Measurements from ENCODE around the gene NBR1. TPM values are rescaled to one million over a fixed set of nuclear protein-coding genes. Genes with fewer than 3 reads are reported as not detected.
"Not testable (repeated sequence)": the region's sequence is repeated elsewhere in the genome, so short reads cannot be mapped to it uniquely, and the experiment has no call there.

Gene NBR1
- total RNA-seq, 4 donors from 2014 or later = 83.3 to 156 (median 104) TPM

GRCh38 chr17:43134774-43135453 is 36.1 kb upstream of the NBR1 start:
- no peaks in the 10 kb centered on the region for H3K27me3 ChIP-seq
- no peak overlapping the region for H3K4me3 ChIP-seq
- H3K36me3 ChIP-seq = peaks cover 25 to 51% (median 33%) of the 10 kb centered on the region in 4 donors
- H3K27ac ChIP-seq (replicated peaks in 1 of 4) = no peak overlapping the region
- TF ChIP-seq POLR2A (IDR thresholded peaks at IDR 0.05; ENCODE audit: low read depth) (no peak), CTCF (IDR thresholded peaks at IDR 0.05) (no peak), EP300 (IDR thresholded peaks at IDR 0.05) (no peak), POLR2AphosphoS5 (IDR thresholded peaks at IDR 0.05) (no peak)
- H3K4me1 ChIP-seq = no peaks in the 10 kb centered on the region
- DNase-seq (ENCODE audit: extremely low spot score) = no peak
- H3K9me3 ChIP-seq = no peaks in the 10 kb centered on the region
- 95% methylated on average over 7 of the region's 25 CpGs for WGBS
- intact Hi-C loops (cut with DNase I) = no loop called here

GRCh38 chr17:43135454-43135819 is 35.6 kb upstream of the NBR1 start:
- Histone ChIP-seq H3K27me3 (no peaks in the 10 kb centered on the region), H3K4me1 (no peaks in the 10 kb centered on the region), H3K36me3 (peaks cover 25 to 51% (median 33%) of the 10 kb centered on the region in 4 donors), H3K9me3 (no peaks in the 10 kb centered on the region), H3K27ac (replicated peaks in 1 of 4) (no peak overlapping the region), H3K4me3 (no peak overlapping the region)
- 92% methylated on average over 4 of the region's 19 CpGs for WGBS
- intact Hi-C loops (cut with DNase I) = no loop called here
- TF ChIP-seq CTCF (IDR thresholded peaks at IDR 0.05) (no peak), POLR2AphosphoS5 (IDR thresholded peaks at IDR 0.05) (no peak), EP300 (IDR thresholded peaks at IDR 0.05) (no peak), POLR2A (IDR thresholded peaks at IDR 0.05; ENCODE audit: low read depth) (no peak)
- DNase-seq (ENCODE audit: extremely low spot score) = no peak

GRCh38 chr17:43136574-43136973 is 34.4 kb upstream of the NBR1 start:
- H3K27me3 ChIP-seq; H3K9me3 ChIP-seq; DNase-seq (ENCODE audit: extremely low spot score); H3K27ac ChIP-seq (replicated peaks in 1 of 4); H3K4me3 ChIP-seq; intact Hi-C loops (cut with DNase I); H3K4me1 ChIP-seq: not testable (repeated sequence)
- WGBS = 76% methylated on average over 3 of the region's 3 CpGs
- peaks cover 25 to 57% (median 33%) of the 10 kb centered on the region in 4 donors for H3K36me3 ChIP-seq

GRCh38 chr17:43138531-43138930 is 32.5 kb upstream of the NBR1 start:
- H3K4me3 ChIP-seq; intact Hi-C loops (cut with DNase I); H3K4me1 ChIP-seq; H3K27me3 ChIP-seq; DNase-seq (ENCODE audit: extremely low spot score); H3K27ac ChIP-seq (replicated peaks in 1 of 4); H3K9me3 ChIP-seq: not testable (repeated sequence)
- H3K36me3 ChIP-seq = peaks cover 14 to 49% (median 21%) of the 10 kb centered on the region in 4 donors
- 85% methylated on average over 4 of the region's 4 CpGs for WGBS

GRCh38 chr17:43140396-43141332 is 30.4 kb upstream of the NBR1 start:
- Histone ChIP-seq H3K9me3 (no peaks in the 10 kb centered on the region), H3K27me3 (no peaks in the 10 kb centered on the region), H3K27ac (replicated peaks in 1 of 4) (no peak overlapping the region), H3K36me3 (peaks cover 0 to 44% (median 11%) of the 10 kb centered on the region in 4 donors), H3K4me1 (no peaks in the 10 kb centered on the region), H3K4me3 (no peak overlapping the region)
- DNase-seq (ENCODE audit: extremely low spot score) = no peak
- TF ChIP-seq POLR2A (IDR thresholded peaks at IDR 0.05; ENCODE audit: low read depth) = no peak
- no peak for TF ChIP-seq EP300 (IDR thresholded peaks at IDR 0.05)
- no peak for TF ChIP-seq CTCF (IDR thresholded peaks at IDR 0.05)
- no peak for TF ChIP-seq POLR2AphosphoS5 (IDR thresholded peaks at IDR 0.05)
- intact Hi-C loops (cut with DNase I) = no loop called here
- 79% methylated on average over 11 of the region's 11 CpGs for WGBS

Data from esophagus muscularis mucosa (tissue), 4 donors.